ENCODE results near the gene TIA1. TPM values are rescaled to one million over a fixed set of nuclear protein-coding genes. Genes with fewer than 3 reads are reported as not detected.
"Not testable (repeated sequence)": the region's sequence is repeated elsewhere in the genome, so short reads cannot be mapped to it uniquely, and the experiment has no call there.

TIA1 gene
- 44.3 TPM for total RNA-seq
- long read RNA-seq, full-length matches to known transcripts: 24 of 39 reads
- long read RNA-seq, partial matches to known transcripts: 2 of 39 reads
- long read RNA-seq, other reads (novel, unspliced or antisense): 13 of 39 reads

GRCh38 chr2:70248181-70248847, at the start of gene TIA1:
TSS of gene TIA1 (minus strand) at chr2:70248628. CDS start at chr2:70248430, 198 bp downstream.
- DNase-seq: peak; percentile 99
- ATAC-seq (ENCODE audit: poor library complexity): peak; percentile 98
- intact Hi-C loops (cut with DNase I): loop anchor here (5.0 kb wide), 1 partner anchor 44 kb away; the partner anchor contains the start of gene SNRPG

GRCh38 chr2:70297828-70298227, 49.4 kb upstream of the TIA1 start:
- intact Hi-C loops (cut with DNase I): loop anchor here (10.0 kb wide), 1 partner anchor 383 kb away; the partner anchor contains the start of gene MXD1
- ATAC-seq (ENCODE audit: poor library complexity); DNase-seq: not testable (repeated sequence)

GRCh38 chr2:70283500-70284191, 35.2 kb upstream of the TIA1 start:
- peak; percentile 78 for ATAC-seq (ENCODE audit: poor library complexity)
- DNase-seq: no peak
- intact Hi-C loops (cut with DNase I): no loop called here

- ATAC-seq (ENCODE audit: poor library complexity): peak; percentile 68
- no peak for DNase-seq
- intact Hi-C loops (cut with DNase I): no loop called here
Measured at GRCh38 chr2:70282439-70282838, 34.0 kb upstream of the TIA1 start.

- DNase-seq: no peak
- intact Hi-C loops (cut with DNase I): no loop called here
- no peak for ATAC-seq (ENCODE audit: poor library complexity)
Measured at GRCh38 chr2:70280242-70280798, 31.9 kb upstream of the TIA1 start.

GRCh38 chr2:70270323-70270722, 21.9 kb upstream of the TIA1 start:
- intact Hi-C loops (cut with DNase I): no loop called here
- ATAC-seq (ENCODE audit: poor library complexity): no peak
- no peak for DNase-seq

GRCh38 chr2:70269422-70270302, 21.2 kb upstream of the TIA1 start:
- DNase-seq; ATAC-seq (ENCODE audit: poor library complexity); intact Hi-C loops (cut with DNase I): not testable (repeated sequence)

GRCh38 chr2:70266925-70267324, 18.5 kb upstream of the TIA1 start:
- ATAC-seq (ENCODE audit: poor library complexity); intact Hi-C loops (cut with DNase I); DNase-seq: not testable (repeated sequence)

GRCh38 chr2:70261501-70261900, 13.1 kb upstream of the TIA1 start:
- intact Hi-C loops (cut with DNase I): no loop called here
- ATAC-seq (ENCODE audit: poor library complexity) (no peak), DNase-seq (no peak)

- DNase-seq: peak; percentile 91
- peak; percentile 73 for ATAC-seq (ENCODE audit: poor library complexity)
- intact Hi-C loops (cut with DNase I): no loop called here
Measured at GRCh38 chr2:70258532-70258875, 10.1 kb upstream of the TIA1 start.

- DNase-seq: no peak
- intact Hi-C loops (cut with DNase I): no loop called here
- no peak for ATAC-seq (ENCODE audit: poor library complexity)
Measured at GRCh38 chr2:70255637-70256314, 7.3 kb upstream of the TIA1 start.

GRCh38 chr2:70250434-70250833, 2.0 kb upstream of the TIA1 start:
- no peak for ATAC-seq (ENCODE audit: poor library complexity)
- no peak for DNase-seq
- intact Hi-C loops (cut with DNase I): no loop called here

GRCh38 chr2:70247364-70248180, 856 bp downstream of the TIA1 start:
- no peak for DNase-seq
- intact Hi-C loops (cut with DNase I): loop anchor here (5.0 kb wide), 1 partner anchor 45 kb away; the partner anchor contains the start of gene SNRPG
- ATAC-seq (ENCODE audit: poor library complexity): no peak

- DNase-seq (no peak), ATAC-seq (ENCODE audit: poor library complexity) (no peak)
- intact Hi-C loops (cut with DNase I): no loop called here
Measured at GRCh38 chr2:70243806-70244584, 4.4 kb downstream of the TIA1 start.

GRCh38 chr2:70242552-70242951, 5.9 kb downstream of the TIA1 start:
- DNase-seq (no peak), ATAC-seq (ENCODE audit: poor library complexity) (no peak)
- intact Hi-C loops (cut with DNase I): no loop called here

GRCh38 chr2:70241340-70241739, 7.1 kb downstream of the TIA1 start:
- ATAC-seq (ENCODE audit: poor library complexity) (no peak), DNase-seq (no peak)
- intact Hi-C loops (cut with DNase I): no loop called here

GRCh38 chr2:70240599-70240998, 7.8 kb downstream of the TIA1 start:
- no peak for ATAC-seq (ENCODE audit: poor library complexity)
- DNase-seq: no peak
- intact Hi-C loops (cut with DNase I): no loop called here
